Trophoblast cell (in vitro differentiated cells and primary cell): ENCODE data around the gene PLXNA3.

Source experiments
- DNase-seq, 2 donors: peaks; one replicate each; pipeline ENCODE4 v3.0.0-alpha.2; 2016
- H2AFZ ChIP-seq: 2 replicates; pipeline ENCODE4 v1.6.1; 2013; ENCODE audit warnings: low read length, moderate library complexity, mild to moderate bottlenecking; ENCODE audit not compliant: insufficient read depth, poor library complexity
- H2AK5ac ChIP-seq: 2 replicates; pipeline ENCODE4 v1.6.1; 2013; ENCODE audit warnings: mild to moderate bottlenecking, low read length
- H2BK120ac ChIP-seq: 2 replicates; pipeline ENCODE4 v1.6.1; 2013; ENCODE audit warnings: low read length, mild to moderate bottlenecking, moderate library complexity; ENCODE audit not compliant: insufficient read depth, poor library complexity
- H2BK12ac ChIP-seq: 2 replicates; pipeline ENCODE4 v1.6.1; 2013; ENCODE audit warnings: mild to moderate bottlenecking, low read length, moderate library complexity
- H2BK5ac ChIP-seq: 2 replicates; pipeline ENCODE4 v1.6.1; 2013; ENCODE audit warnings: low read length, low read depth, moderate library complexity, mild to moderate bottlenecking; ENCODE audit not compliant: poor library complexity
- H3K14ac ChIP-seq: 2 replicates; pipeline ENCODE4 v1.6.1; 2013; ENCODE audit warnings: mild to moderate bottlenecking, low read length
- H3K18ac ChIP-seq: 2 replicates; pipeline ENCODE4 v1.6.1; 2013; ENCODE audit warnings: mild to moderate bottlenecking, low read length
- H3K23ac ChIP-seq: 2 replicates; pipeline ENCODE4 v1.6.1; 2013; ENCODE audit warnings: low read length
- H3K27ac ChIP-seq: 2 replicates; pipeline ENCODE4 v1.5.1; 2013; ENCODE audit warnings: low read depth, mild to moderate bottlenecking, inconsistent platforms, low read length, moderate library complexity
- H3K27me3 ChIP-seq: 2 replicates; pipeline ENCODE4 v1.6.1; 2013; ENCODE audit warnings: inconsistent platforms, mild to moderate bottlenecking, low read length, moderate library complexity; ENCODE audit not compliant: insufficient read depth
- H3K36me3 ChIP-seq, 2 experiments: 1 replicate in 1 of 2; 2 replicates in 1 of 2; pipeline ENCODE4 v1.6.1; 2013; ENCODE audit warnings: low read length in 2 of 2, mild to moderate bottlenecking in 2 of 2, moderate library complexity in 1 of 2; ENCODE audit not compliant: insufficient read depth in 2 of 2, control insufficient read depth in 1 of 2
- H3K4ac ChIP-seq: 2 replicates; pipeline ENCODE4 v1.6.1; 2013; ENCODE audit warnings: low read depth, mild to moderate bottlenecking, low read length, moderate library complexity
- H3K4me1 ChIP-seq, 2 experiments: 1 replicate in 1 of 2; 2 replicates in 1 of 2; pipeline ENCODE4 v1.6.1; 2013; ENCODE audit warnings: low read length in 2 of 2, mild to moderate bottlenecking in 2 of 2, moderate library complexity in 1 of 2; ENCODE audit not compliant: insufficient read depth in 2 of 2, control insufficient read depth in 1 of 2
- H3K4me2 ChIP-seq: 2 replicates; pipeline ENCODE4 v1.6.1; 2013; ENCODE audit warnings: inconsistent platforms, mild to moderate bottlenecking, low read length, moderate library complexity
- H3K4me3 ChIP-seq: 2 replicates; pipeline ENCODE4 v1.5.1; 2013; ENCODE audit warnings: mild to moderate bottlenecking, low read depth, low read length, inconsistent platforms
- H3K79me1 ChIP-seq: one replicate; pipeline ENCODE4 v1.6.1; 2013; ENCODE audit warnings: low read length
- H3K79me2 ChIP-seq: 2 replicates; pipeline ENCODE4 v1.6.1; 2013; ENCODE audit warnings: low read length, mild to moderate bottlenecking; ENCODE audit not compliant: control insufficient read depth, insufficient read depth, poor library complexity
- H3K9ac ChIP-seq: 2 replicates; pipeline ENCODE4 v1.6.1; 2013; ENCODE audit warnings: mild to moderate bottlenecking, low read length
- H3K9me3 ChIP-seq: 2 replicates; pipeline ENCODE4 v1.6.1; 2013; ENCODE audit warnings: low read depth, mild to moderate bottlenecking, control low read depth, inconsistent platforms, low read length; ENCODE audit not compliant: insufficient read depth
- H4K12ac ChIP-seq: 2 replicates; pipeline ENCODE4 v1.6.1; 2013; ENCODE audit warnings: low read depth, mild to moderate bottlenecking, low read length, moderate library complexity
- H4K8ac ChIP-seq: 2 replicates; pipeline ENCODE4 v1.6.1; 2013; ENCODE audit warnings: low read depth, mild to moderate bottlenecking, low read length, moderate library complexity
- H4K91ac ChIP-seq: one replicate; pipeline ENCODE4 v1.6.1; 2013; ENCODE audit warnings: low read depth, mild to moderate bottlenecking, low read length, moderate library complexity
- WGBS: extraction: QIAGEN DNeasy Blood & Tissue Kit; methylation state at CpG from one replicate; pipeline ENCODE4 v1.1.7; 2013; ENCODE audit warnings: missing lambda C conversion rate; ENCODE audit not compliant: insufficient read length, insufficient coverage; ENCODE audit errors: extremely low coverage; 5-methylcytosine and 5-hydroxymethylcytosine counted together

Gene PLXNA3

GRCh38 chrX:154513716-154514115 lies 55.6 kb downstream of the PLXNA3 start:
- H2BK120ac ChIP-seq, result no peak overlapping the region
- no peaks in the 10 kb centered on the region for H3K9me3 ChIP-seq
- H3K23ac ChIP-seq, result no peak overlapping the region
- no CpG with 5 or more reads among the region's 2 CpGs for WGBS
- no peak overlapping the region for H3K4me3 ChIP-seq
- H3K14ac ChIP-seq, result no peak overlapping the region
- H4K91ac ChIP-seq, result no peak overlapping the region
- H2BK12ac ChIP-seq, result no peak overlapping the region
- peaks cover 14% of the 10 kb centered on the region for H3K79me1 ChIP-seq
- no peak overlapping the region for H4K12ac ChIP-seq
- H3K9ac ChIP-seq, result no peak overlapping the region
- H3K79me2 ChIP-seq, result peaks cover 5% of the 10 kb centered on the region
- DNase-seq, result no peak
- H2BK5ac ChIP-seq, result no peak overlapping the region
- no peak overlapping the region for H4K8ac ChIP-seq
- H2AFZ ChIP-seq, result no peak overlapping the region
- no peaks in the 10 kb centered on the region for H3K27me3 ChIP-seq
- H3K18ac ChIP-seq, result no peak overlapping the region
- peaks cover 10 to 16% of the 10 kb centered on the region in 2 experiments for H3K4me1 ChIP-seq
- no peak overlapping the region for H3K4ac ChIP-seq
- peaks cover 4 to 5% of the 10 kb centered on the region in 2 experiments for H3K36me3 ChIP-seq
- H2AK5ac ChIP-seq, result no peak overlapping the region
- H3K27ac ChIP-seq, result no peak overlapping the region
- H3K4me2 ChIP-seq, result no peak overlapping the region

GRCh38 chrX:154515090-154515965 lies 57.2 kb downstream of the PLXNA3 start:
- peak overlapping the region; percentile 19 for H2BK12ac ChIP-seq
- peak overlapping the region; percentile 67 for H3K14ac ChIP-seq
- peak overlapping the region; percentile 85 for H3K18ac ChIP-seq
- no peaks in the 10 kb centered on the region for H3K9me3 ChIP-seq
- peak overlapping the region; percentile 90 for H2BK5ac ChIP-seq
- no peak overlapping the region for H3K23ac ChIP-seq
- H3K9ac ChIP-seq, result peak overlapping the region; percentile 94
- peak overlapping the region; percentile 87 for H3K27ac ChIP-seq
- H4K8ac ChIP-seq, result peak overlapping the region; percentile 93
- H3K79me2 ChIP-seq, result peaks cover 5% of the 10 kb centered on the region
- peak overlapping the region; percentile 81 for H3K4me3 ChIP-seq
- peak overlapping the region; percentile 81 for H2AFZ ChIP-seq
- no peaks in the 10 kb centered on the region for H3K27me3 ChIP-seq
- H2BK120ac ChIP-seq, result peak overlapping the region; percentile 82
- peak overlapping the region; percentile 59 for H2AK5ac ChIP-seq
- peaks cover 10 to 16% of the 10 kb centered on the region in 2 experiments for H3K4me1 ChIP-seq
- peaks cover 0 to 2% of the 10 kb centered on the region in 2 experiments for H3K36me3 ChIP-seq
- no CpG with 5 or more reads among the region's 34 CpGs for WGBS
- peak; percentile 38 to 50 for DNase-seq
- H4K12ac ChIP-seq, result peak overlapping the region; percentile 67
- peaks cover 14% of the 10 kb centered on the region for H3K79me1 ChIP-seq
- H3K4ac ChIP-seq, result peak overlapping the region; percentile 87
- peak overlapping the region; percentile 90 for H4K91ac ChIP-seq
- peak overlapping the region; percentile 96 for H3K4me2 ChIP-seq

DNA sequence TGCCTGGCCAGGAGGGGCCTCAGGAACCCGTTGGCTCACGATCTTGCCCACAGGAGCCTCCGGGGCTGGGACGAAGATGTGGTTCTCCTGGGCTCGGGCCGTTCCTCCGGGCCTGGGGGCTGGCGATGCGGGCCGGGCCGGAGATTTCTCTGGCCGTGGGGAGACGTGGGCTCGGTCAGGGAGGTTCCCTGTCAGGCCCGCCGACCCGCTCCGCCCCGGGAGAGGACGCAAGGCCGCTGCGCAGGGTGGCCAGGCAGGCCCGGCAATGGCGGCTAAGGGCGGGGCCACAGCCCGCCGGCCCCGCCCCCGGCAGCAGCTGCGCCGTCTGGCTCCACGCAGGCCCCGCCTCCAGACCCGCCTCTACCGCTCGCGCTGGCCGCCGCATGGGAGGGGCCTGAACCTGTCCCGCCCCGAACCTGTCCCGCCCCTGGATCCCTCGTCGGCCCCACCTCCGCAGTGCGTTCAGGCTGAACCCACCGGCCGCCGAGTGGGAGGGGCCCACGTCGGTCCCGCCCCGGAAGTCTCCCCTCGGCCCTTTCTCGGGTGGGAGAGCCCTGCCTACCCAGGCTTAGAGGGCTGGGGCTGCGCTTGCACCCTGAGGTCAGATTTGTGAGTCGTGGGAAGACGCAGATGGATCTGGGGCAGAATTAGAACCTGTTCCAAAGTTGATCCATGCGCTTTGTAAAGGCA lies 58.0 kb downstream of the PLXNA3 start, which contains the start of gene FAM3A:
TSS of gene FAM3A (minus strand) at position 267 of the 690 bp plus-strand sequence. CDS start 460 bp downstream, outside the sequence.
- H4K91ac ChIP-seq, result peak within 1 kb of the TSS; percentile 90
- H4K12ac ChIP-seq, result peak within 1 kb of the TSS; percentile 67
- H3K14ac ChIP-seq, result peak within 1 kb of the TSS; percentile 93
- H3K9me3 ChIP-seq, result no peaks in the 10 kb centered on the region
- H3K79me1 ChIP-seq, result peaks cover 14% of the 10 kb centered on the region
- peak within 1 kb of the TSS; percentile 94 for H3K9ac ChIP-seq
- H2BK12ac ChIP-seq, result peak within 1 kb of the TSS; percentile 79
- H3K4me2 ChIP-seq, result peak within 1 kb of the TSS; percentile 96
- no peaks in the 10 kb centered on the region for H3K27me3 ChIP-seq
- H3K18ac ChIP-seq, result peak within 1 kb of the TSS; percentile 90
- WGBS, result no CpG with 5 or more reads among the region's 59 CpGs
- H2BK5ac ChIP-seq, result peak within 1 kb of the TSS; percentile 90
- peak within 1 kb of the TSS; percentile 87 for H3K4ac ChIP-seq
- peak within 1 kb of the TSS; percentile 81 for H2AFZ ChIP-seq
- H3K79me2 ChIP-seq, result peaks cover 5% of the 10 kb centered on the region
- peaks cover 0 to 2% of the 10 kb centered on the region in 2 experiments for H3K36me3 ChIP-seq
- DNase-seq, result peak; percentile 79 to 89
- peak within 1 kb of the TSS; percentile 95 for H4K8ac ChIP-seq
- H2BK120ac ChIP-seq, result peak within 1 kb of the TSS; percentile 83
- H3K4me1 ChIP-seq, result peaks cover 10 to 16% of the 10 kb centered on the region in 2 experiments
- no peak within 1 kb of the TSS for H3K23ac ChIP-seq
- H3K27ac ChIP-seq, result peak within 1 kb of the TSS; percentile 95
- peak within 1 kb of the TSS; percentile 81 for H3K4me3 ChIP-seq
- peak within 1 kb of the TSS; percentile 59 for H2AK5ac ChIP-seq

GRCh38 chrX:154516656-154517100 lies 58.6 kb downstream of the PLXNA3 start:
- DNase-seq, result peak in 1 of 2 donors; percentile 51
- Histone ChIP-seq H2AFZ (no peak overlapping the region), H3K18ac (peak overlapping the region; percentile 60), H3K79me2 (peaks cover 5% of the 10 kb centered on the region), H3K4me2 (peak overlapping the region; percentile 65), H3K27me3 (no peaks in the 10 kb centered on the region), H3K79me1 (peaks cover 14% of the 10 kb centered on the region), H3K9ac (peak overlapping the region; percentile 71), H3K14ac (peak overlapping the region; percentile 8), H3K4me1 (peaks cover 9 to 14% of the 10 kb centered on the region in 2 experiments), H3K9me3 (no peaks in the 10 kb centered on the region), H2BK12ac (no peak overlapping the region), H2BK120ac (peak overlapping the region; percentile 83), H4K8ac (peak overlapping the region; percentile 95), H3K4me3 (peak overlapping the region; percentile 63), H2BK5ac (peak overlapping the region; percentile 61), H3K27ac (peak overlapping the region; percentile 95), H3K36me3 (no peaks in the 10 kb centered on the region), H4K12ac (peak overlapping the region; percentile 16), H2AK5ac (no peak overlapping the region), H4K91ac (peak overlapping the region; percentile 85), H3K23ac (no peak overlapping the region), H3K4ac (no peak overlapping the region)
- WGBS, result no CpG with 5 or more reads among the region's 19 CpGs
